ENCODE results near the gene ANKRD12. TPM values are rescaled to one million over a fixed set of nuclear protein-coding genes. Genes with fewer than 3 reads are reported as not detected.

ANKRD12 gene
- total and polyA plus RNA-seq, 4 donors: 10.2 to 108 (median 50.0) TPM

- H3K4me3 ChIP-seq: no peak overlapping the region
- no peak overlapping the region for H3K27ac ChIP-seq (ENCODE audit: low read depth in 1 of 2, low read length in 1 of 2)
- WGBS, 2 donors: 77% methylated on average over 6 of the region's 6 CpGs
- TF ChIP-seq, protein P1, sequence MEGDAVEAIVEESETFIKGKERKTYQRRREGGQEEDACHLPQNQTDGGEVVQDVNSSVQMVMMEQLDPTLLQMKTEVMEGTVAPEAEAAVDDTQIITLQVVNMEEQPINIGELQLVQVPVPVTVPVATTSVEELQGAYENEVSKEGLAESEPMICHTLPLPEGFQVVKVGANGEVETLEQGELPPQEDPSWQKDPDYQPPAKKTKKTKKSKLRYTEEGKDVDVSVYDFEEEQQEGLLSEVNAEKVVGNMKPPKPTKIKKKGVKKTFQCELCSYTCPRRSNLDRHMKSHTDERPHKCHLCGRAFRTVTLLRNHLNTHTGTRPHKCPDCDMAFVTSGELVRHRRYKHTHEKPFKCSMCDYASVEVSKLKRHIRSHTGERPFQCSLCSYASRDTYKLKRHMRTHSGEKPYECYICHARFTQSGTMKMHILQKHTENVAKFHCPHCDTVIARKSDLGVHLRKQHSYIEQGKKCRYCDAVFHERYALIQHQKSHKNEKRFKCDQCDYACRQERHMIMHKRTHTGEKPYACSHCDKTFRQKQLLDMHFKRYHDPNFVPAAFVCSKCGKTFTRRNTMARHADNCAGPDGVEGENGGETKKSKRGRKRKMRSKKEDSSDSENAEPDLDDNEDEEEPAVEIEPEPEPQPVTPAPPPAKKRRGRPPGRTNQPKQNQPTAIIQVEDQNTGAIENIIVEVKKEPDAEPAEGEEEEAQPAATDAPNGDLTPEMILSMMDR (IDR thresholded peaks at IDR 0.05; ENCODE audit: control extremely low read depth, extremely low read depth): no peak
- peaks cover 0 to 2% (median 0%) of the 10 kb centered on the region in 4 donors for H3K9me3 ChIP-seq (ENCODE audit: control insufficient read depth in 4 of 4, insufficient read depth in 3 of 4, low read length in 3 of 4)
- ATAC-seq (ENCODE audit: insufficient read depth, low FRiP score) (no peak), DNase-seq (no peak)
- no peak overlapping the region for H3K9ac ChIP-seq (ENCODE audit: insufficient read depth in 1 of 2, low read length in 2 of 2)
- peaks cover 0 to 27% (median 0%) of the 10 kb centered on the region in 5 donors for H3K4me1 ChIP-seq (ENCODE audit: control insufficient read depth in 5 of 5, insufficient read depth in 5 of 5, low read length in 5 of 5)
- no peaks in the 10 kb centered on the region for H3K36me3 ChIP-seq (ENCODE audit: control insufficient read depth in 4 of 4, insufficient read depth in 4 of 4, low read length in 4 of 4)
- H3K27me3 ChIP-seq (ENCODE audit: control insufficient read depth in 3 of 3, insufficient read depth in 3 of 3, low read length in 2 of 3): no peaks in the 10 kb centered on the region
Measured at GRCh38 chr18:9173770-9174233, 37.2 kb downstream of the ANKRD12 start.

DNA sequence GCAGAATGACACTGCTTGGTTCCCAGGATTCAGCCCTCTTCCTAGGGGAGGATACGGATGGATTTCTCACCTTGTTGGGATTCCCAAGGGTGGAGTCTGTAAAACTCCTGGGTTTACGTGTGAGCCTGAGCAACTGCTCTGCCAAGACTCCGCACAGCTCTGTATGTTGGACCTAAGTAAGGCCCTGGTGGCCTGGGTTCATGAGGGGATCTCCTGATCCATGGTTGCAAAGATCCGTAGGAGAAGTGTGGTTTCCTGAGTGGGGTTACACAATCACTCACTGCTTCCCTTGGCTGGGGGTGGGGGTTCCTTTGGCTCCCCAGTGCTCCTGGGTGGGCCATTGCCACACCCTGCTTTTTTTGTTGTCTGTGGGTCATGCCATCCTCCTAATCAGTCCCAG is 37.7 kb downstream of the ANKRD12 start:
- Histone ChIP-seq H3K9ac (ENCODE audit: insufficient read depth in 1 of 2, low read length in 2 of 2) (no peak overlapping the region), H3K4me3 (no peak overlapping the region), H3K27me3 (ENCODE audit: control insufficient read depth in 3 of 3, insufficient read depth in 3 of 3, low read length in 2 of 3) (no peaks in the 10 kb centered on the region), H3K4me1 (ENCODE audit: control insufficient read depth in 5 of 5, insufficient read depth in 5 of 5, low read length in 5 of 5) (peaks cover 0 to 27% (median 0%) of the 10 kb centered on the region in 5 donors), H3K9me3 (ENCODE audit: control insufficient read depth in 4 of 4, insufficient read depth in 3 of 4, low read length in 3 of 4) (peaks cover 0 to 2% (median 0%) of the 10 kb centered on the region in 4 donors), H3K36me3 (ENCODE audit: control insufficient read depth in 4 of 4, insufficient read depth in 4 of 4, low read length in 4 of 4) (no peaks in the 10 kb centered on the region), H3K27ac (ENCODE audit: low read depth in 1 of 2, low read length in 1 of 2) (no peak overlapping the region)
- TF ChIP-seq, protein P1 (IDR thresholded peaks at IDR 0.05; ENCODE audit: control extremely low read depth, extremely low read depth): no peak
- DNase-seq (no peak), ATAC-seq (ENCODE audit: insufficient read depth, low FRiP score) (no peak)
- whole genome bisulfite sequencing, 2 donors: 27 to 70% methylated on average over 4 of the region's 4 CpGs

DNA sequence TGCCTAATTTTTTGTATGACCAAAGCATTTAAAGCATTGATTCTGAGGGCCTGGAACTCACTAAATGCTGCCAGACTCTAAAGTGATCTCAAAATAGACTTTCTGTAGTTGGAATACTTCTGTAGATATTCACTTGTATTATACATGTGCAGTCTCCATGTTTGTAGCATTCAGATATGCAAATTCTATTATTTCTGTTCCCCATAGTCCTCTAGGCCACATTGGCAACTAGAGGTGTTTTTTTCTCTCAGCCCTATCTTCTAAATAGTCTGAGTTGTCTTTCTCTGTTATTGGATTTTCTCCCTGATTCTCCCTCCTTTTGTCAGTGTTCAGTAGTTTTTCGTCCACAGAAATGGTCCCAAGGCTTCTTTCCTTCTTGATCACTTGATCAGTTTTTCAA is 38.5 kb downstream of the ANKRD12 start:
- Histone ChIP-seq H3K9me3 (ENCODE audit: control insufficient read depth in 4 of 4, insufficient read depth in 3 of 4, low read length in 3 of 4) (peaks cover 0 to 2% (median 0%) of the 10 kb centered on the region in 4 donors), H3K27ac (ENCODE audit: low read depth in 1 of 2, low read length in 1 of 2) (no peak overlapping the region), H3K36me3 (ENCODE audit: control insufficient read depth in 4 of 4, insufficient read depth in 4 of 4, low read length in 4 of 4) (no peaks in the 10 kb centered on the region), H3K4me3 (no peak overlapping the region), H3K4me1 (ENCODE audit: control insufficient read depth in 5 of 5, insufficient read depth in 5 of 5, low read length in 5 of 5) (peaks cover 0 to 27% (median 0%) of the 10 kb centered on the region in 5 donors), H3K27me3 (ENCODE audit: control insufficient read depth in 3 of 3, insufficient read depth in 3 of 3, low read length in 2 of 3) (no peaks in the 10 kb centered on the region), H3K9ac (ENCODE audit: insufficient read depth in 1 of 2, low read length in 2 of 2) (no peak overlapping the region)
- WGBS, 2 donors: 95% methylated on average over 1 of the region's 1 CpG
- no peak for ATAC-seq (ENCODE audit: insufficient read depth, low FRiP score)
- TF ChIP-seq, protein P1 (IDR thresholded peaks at IDR 0.05; ENCODE audit: control extremely low read depth, extremely low read depth): no peak
- no peak for DNase-seq

GRCh38 chr18:9177031-9177430 is 40.5 kb downstream of the ANKRD12 start:
- TF ChIP-seq, protein P1 (IDR thresholded peaks at IDR 0.05; ENCODE audit: control extremely low read depth, extremely low read depth): no peak
- peak; percentile 60 for ATAC-seq (ENCODE audit: insufficient read depth, low FRiP score)

More at GRCh38 chr18:9177031-9177430, 40.5 kb downstream of the ANKRD12 start:
- Histone ChIP-seq H3K27me3 (ENCODE audit: control insufficient read depth in 3 of 3, insufficient read depth in 3 of 3, low read length in 2 of 3) (no peaks in the 10 kb centered on the region), H3K27ac (ENCODE audit: low read depth in 1 of 2, low read length in 1 of 2) (no peak overlapping the region), H3K9me3 (ENCODE audit: control insufficient read depth in 4 of 4, insufficient read depth in 3 of 4, low read length in 3 of 4) (no peaks in the 10 kb centered on the region), H3K9ac (ENCODE audit: insufficient read depth in 1 of 2, low read length in 2 of 2) (no peak overlapping the region), H3K4me1 (ENCODE audit: control insufficient read depth in 5 of 5, insufficient read depth in 5 of 5, low read length in 5 of 5) (peaks cover 0 to 27% (median 0%) of the 10 kb centered on the region in 5 donors), H3K36me3 (ENCODE audit: control insufficient read depth in 4 of 4, insufficient read depth in 4 of 4, low read length in 4 of 4) (no peaks in the 10 kb centered on the region), H3K4me3 (no peak overlapping the region)
- peak in 1 of 3 donors; percentile 44 for DNase-seq
- 69 to 89% methylated on average over 6 of the region's 6 CpGs for WGBS, 2 donors
